ENCODE measurements around the gene OR9G1.

DNA sequence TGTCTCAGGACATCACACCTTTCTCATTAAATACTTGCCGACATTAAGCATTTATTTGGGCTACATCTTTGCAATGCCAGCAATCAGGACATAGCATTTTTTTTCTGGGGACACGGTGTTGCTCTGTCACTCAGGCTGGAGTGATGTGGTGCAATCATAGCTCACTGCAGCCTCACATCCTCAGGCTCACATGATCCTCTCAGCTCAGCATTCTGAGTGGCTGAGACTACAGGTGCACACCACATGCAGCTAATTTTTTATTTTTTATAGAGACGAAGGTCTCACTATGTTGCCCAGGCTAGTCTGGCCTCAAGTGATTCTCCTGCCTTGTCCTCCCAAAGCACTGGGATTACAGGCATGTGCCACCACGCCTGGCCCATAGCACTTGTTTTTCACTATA lies 21.6 kb downstream of the OR9G1 start:
- TF ChIP-seq, protein P1, sequence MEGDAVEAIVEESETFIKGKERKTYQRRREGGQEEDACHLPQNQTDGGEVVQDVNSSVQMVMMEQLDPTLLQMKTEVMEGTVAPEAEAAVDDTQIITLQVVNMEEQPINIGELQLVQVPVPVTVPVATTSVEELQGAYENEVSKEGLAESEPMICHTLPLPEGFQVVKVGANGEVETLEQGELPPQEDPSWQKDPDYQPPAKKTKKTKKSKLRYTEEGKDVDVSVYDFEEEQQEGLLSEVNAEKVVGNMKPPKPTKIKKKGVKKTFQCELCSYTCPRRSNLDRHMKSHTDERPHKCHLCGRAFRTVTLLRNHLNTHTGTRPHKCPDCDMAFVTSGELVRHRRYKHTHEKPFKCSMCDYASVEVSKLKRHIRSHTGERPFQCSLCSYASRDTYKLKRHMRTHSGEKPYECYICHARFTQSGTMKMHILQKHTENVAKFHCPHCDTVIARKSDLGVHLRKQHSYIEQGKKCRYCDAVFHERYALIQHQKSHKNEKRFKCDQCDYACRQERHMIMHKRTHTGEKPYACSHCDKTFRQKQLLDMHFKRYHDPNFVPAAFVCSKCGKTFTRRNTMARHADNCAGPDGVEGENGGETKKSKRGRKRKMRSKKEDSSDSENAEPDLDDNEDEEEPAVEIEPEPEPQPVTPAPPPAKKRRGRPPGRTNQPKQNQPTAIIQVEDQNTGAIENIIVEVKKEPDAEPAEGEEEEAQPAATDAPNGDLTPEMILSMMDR (optimal IDR thresholded peaks at IDR 0.05 in 1 of 3, IDR thresholded peaks at IDR 0.05 in 1 of 3, conservative IDR thresholded peaks at IDR 0.05 in 1 of 3; ENCODE audit: extremely low read depth in 1 of 3, insufficient read depth in 2 of 3, low read length in 3 of 3): no peak
- no peak for TF ChIP-seq EZH2 (IDR thresholded peaks at IDR 0.05; ENCODE audit: low read length)
